ENCODE data around the gene CDCA7L.

- TF ChIP-seq CTCF (IDR thresholded peaks at IDR 0.05) (no peak), POLR2A (IDR thresholded peaks at IDR 0.05) (no peak)
These were observed 35.8 kb upstream of the CDCA7L start for GRCh38 chr7:21981524-21981923.

Data from lower leg skin (tissue), 3 donors.